ENCODE measurements around the gene TMC5. TPM values are rescaled to one million over a fixed set of nuclear protein-coding genes. Genes with fewer than 3 reads are reported as not detected.

TMC5 gene
- total and polyA plus RNA-seq, 2 donors (not counting 3 experiments of a cell fraction or from before 2014, with no cell fraction given) = not detected

GRCh38 chr16:19482291-19482690, 64.6 kb downstream of the TMC5 start:
- Histone ChIP-seq H3K36me3 (ENCODE audit: control insufficient read depth in 2 of 2, extremely low read depth in 1 of 2, insufficient read depth in 2 of 2, low read length in 2 of 2) (no peaks in the 10 kb centered on the region), H3K4me2 (ENCODE audit: insufficient read depth, low read length) (no peak overlapping the region), H3K4me3 (replicated peaks in 1 of 3; ENCODE audit: insufficient read depth in 1 of 3, low read depth in 1 of 3, low read length in 3 of 3) (no peak overlapping the region), H3K9me3 (replicated peaks; ENCODE audit: control insufficient read depth, insufficient read depth, low read length) (no peaks in the 10 kb centered on the region), H3K27ac (ENCODE audit: insufficient read depth, low read depth, low read length) (no peak overlapping the region), H3K9me1 (replicated peaks; ENCODE audit: control insufficient read depth, extremely low read depth, insufficient read depth, low read length) (no peaks in the 10 kb centered on the region), H3K27me3 (ENCODE audit: control insufficient read depth in 2 of 2, insufficient read depth in 2 of 2, low read length in 2 of 2) (no peaks in the 10 kb centered on the region), H3K79me2 (ENCODE audit: control insufficient read depth, insufficient read depth, low read length) (no peaks in the 10 kb centered on the region), H2AFZ (ENCODE audit: low read depth, low read length) (no peak overlapping the region), H3K9ac (replicated peaks; ENCODE audit: extremely low read depth, insufficient read depth, low read length) (no peak overlapping the region), H4K20me1 (replicated peaks; ENCODE audit: control insufficient read depth, extremely low read depth, insufficient read depth, low read length) (no peaks in the 10 kb centered on the region), H3K4me1 (ENCODE audit: control insufficient read depth, extremely low read depth, insufficient read depth, low read length) (no peaks in the 10 kb centered on the region)
- BruUV-seq (replicated peaks) = no TSS peak
- CTCF ChIA-PET = interaction anchor here (1.0 to 1.3 kb wide), 2 partner anchors 20 kb away, joined by 3 to 5 read pairs; no protein-coding TSS in a partner anchor
- dilution Hi-C loops (cut with MboI; ENCODE audit: extremely low pct_ligation_motif_present, low sequenced_read_pairs) (no loop called here), intact Hi-C loops (cut with micrococcal nuclease) (no loop called here)
- TF ChIP-seq JUN (IDR thresholded peaks at IDR 0.05; ENCODE audit: borderline replicate concordance, insufficient read depth, insufficient read length, low read depth) = no peak
- no peak for TF ChIP-seq POLR2A (IDR thresholded peaks at IDR 0.05; ENCODE audit: low read depth, low read length)
- TF ChIP-seq CTCF (IDR thresholded peaks at IDR 0.05; ENCODE audit: extremely low read depth in 1 of 2, insufficient read depth in 1 of 2, low read depth in 1 of 2, low read length in 2 of 2) = no peak
- no peak for TF ChIP-seq POLR2AphosphoS5 (IDR thresholded peaks at IDR 0.05; ENCODE audit: insufficient read depth, low read depth, low read length)
- TF ChIP-seq FOS (IDR thresholded peaks at IDR 0.05; ENCODE audit: borderline replicate concordance, insufficient read depth, low read length) = no peak
- TF ChIP-seq, protein P1, sequence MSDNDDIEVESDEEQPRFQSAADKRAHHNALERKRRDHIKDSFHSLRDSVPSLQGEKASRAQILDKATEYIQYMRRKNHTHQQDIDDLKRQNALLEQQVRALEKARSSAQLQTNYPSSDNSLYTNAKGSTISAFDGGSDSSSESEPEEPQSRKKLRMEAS (IDR thresholded peaks at IDR 0.05; ENCODE audit: insufficient read depth, insufficient read length) = no peak
- TF ChIP-seq EZH2 (IDR thresholded peaks at IDR 0.05; ENCODE audit: borderline replicate concordance, low read depth, low read length, severe bottlenecking) = no peak
- no peak for TF ChIP-seq MYC (IDR thresholded peaks at IDR 0.05; ENCODE audit: low read depth, low read length)
- no peak for TF ChIP-seq GATA2 (IDR thresholded peaks at IDR 0.05; ENCODE audit: insufficient read depth, insufficient read length, low read depth, low read length)
- POLR2A ChIA-PET = no interaction called here
- DNase-seq (ENCODE audit: low read depth, low spot score) = no peak
- no peak for FAIRE-seq
